ENCODE data around the gene TTC34.

The TTC34 gene

GRCh38 chr1:2801535-2802291 is at the start of gene TTC34:
TSS of gene TTC34 (minus strand) at chr1:2801693. CDS start at chr1:2800827, 866 bp downstream.
- no peak for DNase-seq

- no peak for DNase-seq
Measured at GRCh38 chr1:2850502-2850901, 49.0 kb upstream of the TTC34 start.

- no peak for DNase-seq
Measured at GRCh38 chr1:2848006-2848670, 46.6 kb upstream of the TTC34 start.

GRCh38 chr1:2847086-2847985 is 45.8 kb upstream of the TTC34 start:
- DNase-seq, result no peak

- no peak for DNase-seq
Measured at GRCh38 chr1:2845869-2846268, 44.4 kb upstream of the TTC34 start.

GRCh38 chr1:2840036-2840809 is 38.7 kb upstream of the TTC34 start:
- DNase-seq, result no peak

GRCh38 chr1:2837823-2838222 is 36.3 kb upstream of the TTC34 start:
- DNase-seq, result no peak

GRCh38 chr1:2837316-2837715 is 35.8 kb upstream of the TTC34 start:
- DNase-seq, result no peak

GRCh38 chr1:2836333-2836970 is 35.0 kb upstream of the TTC34 start:
- DNase-seq, result no peak

- DNase-seq, result no peak
Measured at GRCh38 chr1:2835650-2836159, 34.2 kb upstream of the TTC34 start.

- no peak for DNase-seq
Measured at GRCh38 chr1:2834741-2835564, 33.5 kb upstream of the TTC34 start.

- no peak for DNase-seq
Measured at GRCh38 chr1:2834146-2834475, 32.6 kb upstream of the TTC34 start.

- no peak for DNase-seq
Measured at GRCh38 chr1:2833454-2834145, 32.1 kb upstream of the TTC34 start.

- no peak for DNase-seq
Measured at GRCh38 chr1:2832506-2833453, 31.3 kb upstream of the TTC34 start.

- DNase-seq, result no peak
Measured at GRCh38 chr1:2831596-2832212, 30.2 kb upstream of the TTC34 start.

- no peak for DNase-seq
Measured at GRCh38 chr1:2830761-2831425, 29.4 kb upstream of the TTC34 start.

GRCh38 chr1:2829846-2830615 is 28.5 kb upstream of the TTC34 start:
- no peak for DNase-seq

Measured in NCI-H446 treated with DMSO at 0.1 percent for 48 hours (cell line).